MM.1S (cell line): ENCODE results near the gene POC1B.

ENCODE experiments used
- CTCF ChIP-seq: fragments of 300-600 bp; sonication (generic); IDR thresholded peaks from 2 replicates; pipeline ENCODE4 v1.5.1; 2016; ENCODE audit warnings: antibody characterized with exemption, low read length, mixed read lengths
- EZH2 ChIP-seq: fragments of 300-600 bp; sonication (generic); optimal IDR thresholded peaks from 2 replicates; pipeline ENCODE3; 2017; ENCODE audit warnings: low read depth, mild to moderate bottlenecking, antibody characterized with exemption, low read length, mixed read lengths
- EZH2phosphoT487 ChIP-seq: fragments of 300-600 bp; sonication (generic); IDR thresholded peaks from 2 replicates; pipeline ENCODE4 v1.6.1; 2018; ENCODE audit warnings: antibody characterized with exemption, low read length

DNA sequence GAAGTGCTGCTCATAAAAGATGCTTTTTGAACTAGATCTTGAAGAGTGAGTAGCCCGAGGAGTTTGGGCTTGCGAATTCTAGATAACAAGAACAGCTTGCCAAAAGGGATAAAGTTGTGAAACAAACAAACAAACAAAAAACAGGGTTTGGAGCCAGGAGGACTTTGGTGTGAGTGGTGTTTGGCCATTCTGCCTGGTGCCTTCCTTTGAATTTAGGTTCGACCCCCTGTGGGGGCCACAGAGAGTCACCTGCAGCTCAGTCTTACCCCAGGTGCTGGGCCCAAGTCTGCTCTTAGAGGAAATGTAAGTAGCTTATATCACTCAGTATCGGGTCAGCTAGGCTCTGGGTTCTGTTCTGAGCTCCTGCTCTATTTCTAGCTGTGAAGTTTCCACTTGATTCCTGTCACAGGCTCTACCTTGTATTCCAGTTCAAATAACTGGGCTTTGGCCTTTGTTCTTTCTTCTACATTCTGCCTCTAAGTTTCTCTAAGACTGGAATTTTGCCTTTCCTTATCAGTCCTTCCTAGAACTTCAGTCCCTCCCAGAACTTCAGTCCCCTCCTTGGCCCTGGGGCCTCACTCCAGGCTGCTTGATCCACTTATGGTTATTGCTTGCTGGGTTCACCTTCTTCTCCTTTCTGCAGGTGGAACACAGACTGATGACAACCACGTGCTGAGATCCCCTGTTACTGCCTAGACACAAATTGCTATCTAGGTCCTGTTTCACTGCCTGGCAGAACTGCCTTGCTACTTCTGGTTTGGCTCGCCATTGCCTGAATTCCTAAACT, 153.1 kb downstream of the POC1B start:
- TF ChIP-seq CTCF (no peak), EZH2phosphoT487 (no peak), EZH2 (no peak)
